CD1c-positive myeloid dendritic cell (primary cell): ENCODE measurements around the gene ASB8.
"Not testable (repeated sequence)": the region's sequence is repeated elsewhere in the genome, so short reads cannot be mapped to it uniquely, and the experiment has no call there.

ENCODE experiments used
- DNase-seq: peaks from one replicate; pipeline ENCODE4 v3.0.0-alpha.2; 2016; ENCODE audit errors: extremely low spot score

The ASB8 gene

DNA sequence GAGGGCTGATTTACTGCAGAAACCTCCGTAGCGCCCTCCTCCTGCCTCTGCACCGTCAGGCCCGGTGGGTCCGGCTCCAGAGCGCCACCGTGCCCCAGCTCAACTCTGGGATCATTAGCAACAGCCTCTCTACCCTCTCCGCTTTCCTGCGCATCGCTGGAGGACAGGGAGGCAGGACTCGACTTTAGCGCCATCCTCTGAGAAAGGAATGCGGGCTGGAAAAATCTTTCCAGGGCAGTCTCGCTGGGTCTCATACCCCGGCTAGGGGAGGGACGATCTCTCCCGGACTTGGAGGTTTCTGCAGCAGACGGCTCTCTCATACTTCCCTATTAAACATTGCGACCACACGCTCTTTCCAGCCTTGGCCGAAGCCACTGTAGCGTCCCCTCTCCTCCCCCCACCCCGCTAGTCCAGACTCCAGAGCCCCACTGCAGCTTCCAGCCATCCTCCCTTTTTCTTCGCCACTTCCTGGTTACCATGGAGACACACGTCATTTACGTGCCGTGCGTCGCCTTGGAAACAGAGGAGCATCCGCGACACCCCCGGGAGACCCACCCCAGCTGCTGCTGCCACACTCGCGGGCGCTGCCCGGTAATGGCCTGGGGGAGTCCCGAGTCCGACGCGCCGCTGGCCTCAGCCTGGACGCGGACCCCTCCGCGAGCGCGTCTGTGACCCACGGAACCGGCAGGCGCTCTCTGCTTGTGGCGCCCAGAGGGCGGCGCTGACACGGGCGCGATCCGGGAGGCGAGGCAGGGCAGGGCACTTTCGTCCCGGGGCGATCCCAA, 26.0 kb upstream of the ASB8 start, which contains the start of gene CCDC184:
CCDC184 (plus strand) TSS at position 554 of the 785 bp plus-strand sequence. CDS start 479 bp downstream, outside the sequence.
- peak; percentile 76 for DNase-seq

GRCh38 chr12:48182631-48183030, 25.3 kb upstream of the ASB8 start:
- no peak for DNase-seq

DNA sequence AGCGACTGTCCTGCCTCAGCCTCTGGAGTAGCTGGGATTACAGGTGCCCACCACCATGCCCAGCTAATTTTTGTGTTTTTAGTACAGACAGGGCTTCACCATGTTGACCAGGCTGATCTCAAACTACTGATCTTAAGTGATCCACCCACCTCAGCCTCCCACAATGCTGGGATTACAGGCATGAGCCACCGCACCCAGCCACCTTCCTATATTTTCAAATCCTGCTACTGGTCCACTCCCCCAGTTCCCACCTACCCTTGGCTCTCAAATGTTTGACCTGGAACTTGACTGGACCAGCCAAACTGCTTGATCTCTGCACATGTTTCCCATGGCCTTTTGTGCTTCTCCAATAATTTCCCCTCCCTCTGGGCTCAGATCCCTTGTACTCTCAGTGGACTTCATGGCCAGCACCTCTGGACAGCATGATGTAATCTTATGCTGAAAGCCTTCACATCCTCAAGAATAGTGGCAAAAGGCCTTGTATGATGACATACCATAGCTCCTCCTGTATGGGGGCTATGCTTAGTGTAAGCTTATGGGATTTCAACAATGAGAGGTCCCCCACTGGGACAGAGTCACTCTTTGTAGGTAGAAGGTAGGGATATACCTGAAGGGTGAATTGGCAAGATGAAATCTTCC, 23.7 kb upstream of the ASB8 start:
- DNase-seq = no peak

DNA sequence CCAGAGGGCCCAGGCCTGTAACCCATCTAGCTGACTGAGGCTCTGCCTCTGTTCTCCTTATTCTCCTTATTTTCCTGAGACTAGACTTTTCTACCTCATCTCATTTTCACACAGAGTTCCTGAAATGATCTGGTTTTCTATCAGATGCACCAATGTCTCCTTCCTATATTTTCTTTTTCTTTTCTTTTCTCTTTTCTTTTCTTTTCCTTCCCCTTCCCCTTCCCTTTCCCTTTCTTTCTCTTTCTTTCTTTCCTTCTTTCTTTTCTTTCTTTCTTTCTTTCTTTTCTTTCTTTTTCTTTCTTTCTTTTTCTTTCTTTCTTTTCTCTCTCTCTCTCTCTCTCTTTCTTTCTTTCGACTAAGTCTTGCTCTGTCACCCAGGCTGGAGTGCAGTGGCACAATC, 23.1 kb upstream of the ASB8 start:
- no peak for DNase-seq

GRCh38 chr12:48179466-48179865, 22.2 kb upstream of the ASB8 start:
- no peak for DNase-seq

GRCh38 chr12:48177982-48178381, 20.7 kb upstream of the ASB8 start:
- no peak for DNase-seq

- no peak for DNase-seq
Measured at GRCh38 chr12:48176417-48176751, 19.1 kb upstream of the ASB8 start.

DNA sequence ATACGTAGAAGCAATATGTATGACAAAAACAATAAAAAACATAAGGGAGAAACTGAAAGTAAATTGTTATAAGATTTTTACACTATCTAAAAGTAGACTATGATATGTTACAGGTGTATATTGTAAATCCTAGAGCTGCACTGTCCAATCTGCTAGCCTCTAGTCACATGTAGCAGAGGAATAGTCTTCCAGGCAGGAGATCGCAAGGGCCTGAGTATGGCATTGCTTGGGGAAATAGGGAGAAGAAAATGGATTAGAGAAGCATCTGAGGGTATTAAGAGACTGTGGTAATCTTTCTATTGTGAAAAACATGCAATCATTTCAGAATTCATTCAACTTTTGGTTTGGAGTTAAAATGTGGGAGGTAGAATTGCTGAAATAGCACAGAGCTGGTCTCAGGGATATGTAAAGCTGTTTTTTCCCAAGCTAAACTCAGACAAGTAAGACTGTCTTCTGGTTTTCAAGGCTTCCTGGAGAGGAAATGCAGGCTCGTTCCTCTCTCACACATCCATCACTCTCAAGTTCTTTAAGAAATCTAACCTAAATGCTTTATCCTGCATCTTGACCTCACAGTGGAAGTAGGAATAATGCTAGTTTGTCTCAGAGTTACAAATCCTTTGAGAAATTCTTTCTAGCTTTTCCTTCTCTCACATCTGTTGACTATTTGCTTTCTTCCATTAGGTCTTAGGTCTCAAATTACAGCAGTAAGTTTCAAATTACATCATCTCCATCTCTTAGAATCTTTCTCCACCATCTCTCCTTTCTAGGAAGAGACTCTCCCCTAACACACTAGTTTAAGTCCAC, 18.5 kb upstream of the ASB8 start:
- no peak for DNase-seq

GRCh38 chr12:48169011-48169410, 11.7 kb upstream of the ASB8 start:
- no peak for DNase-seq

DNA sequence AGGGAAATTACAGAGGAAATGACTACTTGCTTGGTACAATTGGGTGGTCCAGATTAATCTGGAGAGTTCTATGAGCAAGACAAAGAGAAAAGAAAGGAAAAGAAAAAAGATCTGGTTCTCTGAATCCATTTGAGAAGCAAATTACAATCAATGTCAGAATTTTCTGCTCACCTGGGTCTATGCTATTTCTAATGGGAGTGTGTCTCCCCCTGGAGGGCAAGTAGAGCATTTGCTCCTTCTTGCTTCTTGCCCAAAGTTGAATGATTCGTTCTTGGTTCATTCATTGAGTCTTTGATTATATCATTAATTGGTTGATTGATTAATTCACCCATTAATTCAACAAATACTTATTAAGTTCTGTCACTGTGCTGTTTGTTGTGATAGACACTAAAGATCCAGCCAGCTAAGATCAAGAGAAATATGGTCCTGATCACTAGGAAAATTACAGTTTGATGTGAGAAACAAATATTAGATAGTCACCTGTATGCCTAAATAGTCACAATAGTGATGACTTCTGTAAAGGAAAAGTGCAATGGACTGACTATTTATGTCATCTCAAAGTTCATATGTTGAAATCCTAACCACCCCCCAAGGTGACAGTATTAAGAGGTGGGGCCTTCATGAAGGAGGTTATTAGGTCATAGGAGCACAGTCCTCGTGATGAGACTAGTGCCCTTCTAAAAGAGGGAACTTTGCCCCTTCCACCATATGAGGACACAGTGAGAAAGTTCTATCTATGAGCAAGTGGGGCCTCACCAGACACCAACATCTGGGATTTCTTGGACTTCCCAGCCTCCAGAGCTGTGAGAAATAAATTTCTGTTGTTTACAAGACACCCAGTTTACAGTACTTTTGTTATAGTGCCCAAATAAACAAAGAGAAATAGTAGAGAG, 8.0 kb upstream of the ASB8 start:
- DNase-seq = peak; percentile 72

- no peak for DNase-seq
Measured at GRCh38 chr12:48164451-48164850, 7.1 kb upstream of the ASB8 start.

- no peak for DNase-seq
Measured at GRCh38 chr12:48163150-48163747, 5.9 kb upstream of the ASB8 start.

DNA sequence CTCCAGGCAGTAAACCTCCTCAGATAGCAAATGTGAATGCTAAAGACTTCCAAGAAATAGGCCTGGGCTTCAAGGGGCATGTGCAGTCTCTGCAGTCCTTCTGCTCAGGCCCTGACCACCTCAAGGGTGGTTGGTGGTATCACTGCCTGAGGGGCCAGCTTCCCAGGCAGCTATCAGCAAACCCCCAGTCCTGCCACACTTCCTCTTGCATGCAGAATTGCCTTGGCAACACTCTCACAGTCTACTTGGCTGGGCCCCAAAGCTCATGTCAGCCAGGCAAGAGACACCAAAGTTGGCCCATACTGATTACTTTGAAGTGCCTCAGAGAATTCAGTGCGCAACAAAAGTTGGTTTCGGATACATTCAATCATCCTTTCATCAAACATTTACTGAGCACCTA, 3.5 kb upstream of the ASB8 start:
- no peak for DNase-seq

DNA sequence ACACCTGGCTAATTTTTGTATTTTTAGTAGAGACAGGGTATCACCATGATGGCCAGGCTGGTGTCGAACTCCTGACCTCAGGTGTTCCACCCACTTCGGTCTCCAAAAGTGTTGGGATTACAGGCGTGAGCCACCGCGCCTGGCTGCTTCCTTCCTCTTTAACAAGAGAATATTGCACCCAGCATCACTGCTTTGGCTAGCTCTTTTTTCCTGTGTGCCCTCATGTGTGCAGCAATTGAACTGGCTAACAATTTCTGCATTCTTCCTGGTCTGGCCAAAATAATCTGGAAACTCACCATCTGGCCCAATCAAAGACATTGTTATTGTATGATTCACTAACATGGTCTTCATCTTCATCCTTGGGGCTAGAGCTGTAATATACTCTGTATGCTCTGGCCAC, 2.7 kb upstream of the ASB8 start:
- DNase-seq = no peak

DNA sequence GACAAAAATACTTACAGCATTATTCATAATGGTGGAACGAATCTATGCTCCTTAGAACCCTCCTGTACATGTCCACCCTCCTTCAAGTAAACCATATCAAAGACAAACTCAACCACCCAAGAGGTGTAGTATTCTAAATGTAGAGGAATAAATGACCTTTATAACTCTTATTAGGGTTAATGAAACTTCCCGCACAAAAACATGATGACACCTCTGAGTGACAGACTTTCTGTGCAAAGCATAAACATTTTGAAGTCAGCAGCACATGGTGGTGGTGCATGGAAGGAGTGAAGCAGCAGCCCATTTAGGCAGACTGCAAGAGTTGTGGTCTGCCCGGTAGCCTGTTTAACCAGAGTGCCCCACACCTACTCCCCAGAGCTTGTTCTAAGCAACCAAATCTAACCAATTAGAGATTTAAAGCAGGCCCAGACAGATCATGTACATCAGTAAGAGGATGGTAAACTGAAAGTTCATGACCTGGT, 615 bp upstream of the ASB8 start:
- DNase-seq = no peak

DNA sequence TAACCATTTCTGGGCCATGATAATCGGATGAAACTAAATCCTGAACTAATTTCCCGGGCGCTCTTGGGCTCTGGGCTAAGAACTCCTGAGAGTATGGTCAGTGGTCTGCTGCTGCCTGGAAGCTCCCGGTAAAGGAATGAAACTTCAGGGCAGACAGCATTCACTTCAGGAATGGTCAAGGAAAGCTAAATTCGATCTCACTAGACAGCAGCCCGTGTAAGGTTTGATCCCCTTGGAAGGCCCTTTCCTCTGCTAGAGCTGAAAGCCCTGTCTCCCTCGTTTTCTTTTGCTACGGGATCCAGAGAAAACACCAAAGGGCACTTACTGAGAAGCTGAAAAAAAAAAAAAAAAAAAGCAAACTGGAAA, 680 bp downstream of the ASB8 start:
- DNase-seq = peak; percentile 1

DNA sequence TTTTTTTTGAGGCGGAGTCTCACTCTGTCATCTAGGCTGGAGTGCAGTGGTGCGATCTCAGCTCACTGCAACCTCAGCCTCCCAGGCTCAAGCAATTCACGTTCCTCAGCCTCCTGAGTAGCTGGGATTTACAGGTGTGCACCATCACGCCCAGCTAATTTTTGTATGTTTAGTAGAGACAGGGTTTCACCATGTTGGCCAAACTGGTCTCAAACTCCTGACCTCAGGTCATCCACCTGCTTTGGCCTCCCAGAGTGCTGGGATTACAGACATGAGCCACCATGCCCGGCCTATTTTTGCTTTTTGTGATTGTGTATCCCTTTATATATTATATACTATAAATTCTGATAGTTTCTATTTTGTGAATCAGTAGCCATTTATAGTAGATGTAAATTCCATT, 1.5 kb downstream of the ASB8 start:
- DNase-seq = not testable (repeated sequence)

GRCh38 chr12:48151103-48151771, 6.1 kb downstream of the ASB8 start:
- no peak for DNase-seq

DNA sequence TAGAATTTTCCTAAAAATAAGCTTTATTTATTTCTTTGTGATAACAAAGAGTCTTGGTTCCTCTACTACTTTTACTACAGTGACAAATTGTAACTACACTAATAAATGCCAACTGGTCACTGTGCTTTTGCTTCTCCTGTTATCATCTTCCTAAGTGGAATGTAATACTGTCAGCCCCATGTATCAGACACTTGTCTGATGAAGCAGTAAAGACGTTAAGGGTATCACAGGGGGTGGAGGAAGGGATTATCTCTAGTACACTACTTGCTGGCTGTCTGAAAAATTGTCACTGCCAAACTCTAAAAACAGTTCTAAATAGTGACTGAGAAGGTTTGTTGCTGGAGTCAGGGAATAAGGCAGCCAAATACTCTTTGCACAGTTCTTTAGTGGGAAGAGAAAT, 11.3 kb downstream of the ASB8 start:
- DNase-seq = no peak

- no peak for DNase-seq
Measured at GRCh38 chr12:48143898-48144297, 13.4 kb downstream of the ASB8 start.
